Measurements from ENCODE around the gene HSD17B11.

DNA sequence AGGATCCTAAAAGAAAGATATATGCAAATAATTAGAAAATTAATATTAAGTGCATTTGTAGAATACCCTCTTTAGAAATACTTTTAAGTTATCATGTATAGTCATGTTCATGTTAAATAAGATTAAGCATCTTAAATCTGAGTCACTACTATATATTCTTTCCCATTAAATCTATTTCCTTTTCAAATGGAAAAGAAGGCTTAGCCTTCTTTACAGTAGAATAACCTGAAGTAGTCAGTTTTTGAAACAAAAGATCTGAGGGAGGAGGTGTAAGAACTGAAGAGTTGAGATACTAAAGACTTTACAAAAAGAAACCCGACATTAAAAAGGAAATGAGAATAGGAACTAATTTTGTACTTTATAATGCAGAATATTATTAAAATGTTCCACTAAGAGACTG lies 53.6 kb downstream of the HSD17B11 start:
- TF ChIP-seq ZNF274 (IDR thresholded peaks at IDR 0.05; ENCODE audit: low read depth, low read length) (no peak), YY1 (IDR thresholded peaks at IDR 0.05; ENCODE audit: insufficient read depth, insufficient read length) (no peak), SUZ12 (IDR thresholded peaks at IDR 0.05; ENCODE audit: extremely low read depth, insufficient read depth, insufficient read length) (no peak)

Measured in NT2/D1 (cell line).